ENCODE results near the gene RERGL. TPM values are rescaled to one million over a fixed set of nuclear protein-coding genes. Genes with fewer than 3 reads are reported as not detected.
"Not testable (repeated sequence)": the region's sequence is repeated elsewhere in the genome, so short reads cannot be mapped to it uniquely, and the experiment has no call there.

Gene RERGL
- polyA plus RNA-seq, 3 donors = not detected

GRCh38 chr12:18045446-18045992 is 44.5 kb downstream of the RERGL start:
- H3K27ac ChIP-seq (ENCODE audit: low read depth in 1 of 2, low read length in 2 of 2) = no peak overlapping the region
- H2AFZ ChIP-seq (ENCODE audit: insufficient read depth, low read depth, low read length, poor library complexity, severe bottlenecking) = no peak overlapping the region
- H3K4me2 ChIP-seq (replicated peaks; ENCODE audit: extremely low read depth, low read length, poor library complexity, severe bottlenecking) = no peak overlapping the region
- H3K36me3 ChIP-seq (replicated peaks in 1 of 2; ENCODE audit: control insufficient read depth in 1 of 2, insufficient read depth in 2 of 2, low read length in 2 of 2) = no peaks in the 10 kb centered on the region
- no peaks in the 10 kb centered on the region for H3K4me1 ChIP-seq (ENCODE audit: control insufficient read depth in 1 of 2, insufficient read depth in 2 of 2, low read length in 2 of 2)
- H4K20me1 ChIP-seq (ENCODE audit: insufficient read depth, low read length) = no peaks in the 10 kb centered on the region
- Mint-ChIP-seq H3K4me3 (no peak overlapping the region), H3K36me3 (no peaks in the 10 kb centered on the region), H3K27ac (no peak overlapping the region), H3K4me1 (no peaks in the 10 kb centered on the region), H3K27me3 (ENCODE audit: low read depth in 3 of 3) (peaks cover 0 to 2% (median 0%) of the 10 kb centered on the region in 3 donors), H3K9me3 (peaks cover 0 to 12% (median 6%) of the 10 kb centered on the region in 7 donors)
- no peak overlapping the region for H3K4me3 ChIP-seq (replicated peaks in 1 of 3; ENCODE audit: low read depth in 2 of 3, low read length in 3 of 3)
- intact Hi-C loops (cut with micrococcal nuclease) = no loop called here
- WGBS (ENCODE audit: insufficient coverage) = no CpG with 5 or more reads among the region's 7 CpGs
- H3K9me3 ChIP-seq (replicated peaks in 1 of 2; ENCODE audit: control insufficient read depth in 1 of 2, insufficient read depth in 1 of 2, low read length in 2 of 2) = peaks cover 0 to under 1% of the 10 kb centered on the region in 2 donors
- no peak for DNase-seq
- no peak for TF ChIP-seq CTCF (IDR thresholded peaks at IDR 0.05)
- no peaks in the 10 kb centered on the region for H3K27me3 ChIP-seq (ENCODE audit: control insufficient read depth in 2 of 2, insufficient read depth in 2 of 2, low read length in 2 of 2)
- H3K9ac ChIP-seq (ENCODE audit: insufficient read depth, low read length, poor library complexity, severe bottlenecking) = no peak overlapping the region
- H3K79me2 ChIP-seq (ENCODE audit: insufficient read depth, low read length) = no peaks in the 10 kb centered on the region

GRCh38 chr12:18040060-18040742 is 49.8 kb downstream of the RERGL start:
- H3K27me3 Mint-ChIP-seq (ENCODE audit: low read depth in 3 of 3); H3K4me3 ChIP-seq (replicated peaks in 1 of 3; ENCODE audit: low read depth in 2 of 3, low read length in 3 of 3); H3K4me2 ChIP-seq (replicated peaks; ENCODE audit: extremely low read depth, low read length, poor library complexity, severe bottlenecking); H3K36me3 Mint-ChIP-seq; H3K4me3 Mint-ChIP-seq; H3K4me1 Mint-ChIP-seq; H4K20me1 ChIP-seq (ENCODE audit: insufficient read depth, low read length); H3K4me1 ChIP-seq (ENCODE audit: control insufficient read depth in 1 of 2, insufficient read depth in 2 of 2, low read length in 2 of 2); H2AFZ ChIP-seq (ENCODE audit: insufficient read depth, low read depth, low read length, poor library complexity, severe bottlenecking); H3K36me3 ChIP-seq (replicated peaks in 1 of 2; ENCODE audit: control insufficient read depth in 1 of 2, insufficient read depth in 2 of 2, low read length in 2 of 2); H3K27ac Mint-ChIP-seq; H3K27me3 ChIP-seq (ENCODE audit: control insufficient read depth in 2 of 2, insufficient read depth in 2 of 2, low read length in 2 of 2); H3K27ac ChIP-seq (ENCODE audit: low read depth in 1 of 2, low read length in 2 of 2); H3K9ac ChIP-seq (ENCODE audit: insufficient read depth, low read length, poor library complexity, severe bottlenecking); intact Hi-C loops (cut with micrococcal nuclease); H3K79me2 ChIP-seq (ENCODE audit: insufficient read depth, low read length); DNase-seq: not testable (repeated sequence)
- 94% methylated on average over 26 of the region's 27 CpGs for WGBS (ENCODE audit: insufficient coverage)
- peaks cover 20 to 34% (median 28%) of the 10 kb centered on the region in 7 donors for H3K9me3 Mint-ChIP-seq
- peaks cover 3 to 12% of the 10 kb centered on the region in 2 donors for H3K9me3 ChIP-seq (replicated peaks in 1 of 2; ENCODE audit: control insufficient read depth in 1 of 2, insufficient read depth in 1 of 2, low read length in 2 of 2)

Other genes with a start within 250 kb of the RERGL start
- gene PIK3C2G, start 171.3 kb upstream of the RERGL start, polyA plus RNA-seq = not detected